ENCODE data around the gene DDTL.

GRCh38 chr22:24006207-24006913 lies 39.7 kb downstream of the DDTL start:
- TF ChIP-seq CTCF (IDR thresholded peaks at IDR 0.05; ENCODE audit: control extremely low read depth in 1 of 3, insufficient read depth in 1 of 3, low read depth in 1 of 3, low read length in 3 of 3) (no peak), ASH2L (IDR thresholded peaks at IDR 0.05; ENCODE audit: low read length) (no peak), TCF12 (IDR thresholded peaks at IDR 0.05; ENCODE audit: low read depth, low read length) (no peak), MAX (IDR thresholded peaks at IDR 0.05) (no peak), JUND (IDR thresholded peaks at IDR 0.05; ENCODE audit: low read length) (no peak), CEBPB (IDR thresholded peaks at IDR 0.05; ENCODE audit: low read depth, low read length) (no peak), BRCA1 (IDR thresholded peaks at IDR 0.05; ENCODE audit: low read depth, low read length) (no peak)

Data from H1 (cell line).